Mammary epithelial cell (primary cell): ENCODE measurements around the gene TAC4.

Experiments
- CTCF ChIP-seq, 2 donors: IDR thresholded peaks in 1 of 2; conservative IDR thresholded peaks in 1 of 2; 2 replicates each; pipeline ENCODE4 v1.5.1; 2011 to 2012; ENCODE audit warnings: inconsistent platforms in 2 of 2, low read length in 2 of 2, mild to moderate bottlenecking in 2 of 2, control low read depth in 1 of 2, low read depth in 1 of 2; ENCODE audit not compliant: insufficient read depth in 1 of 2; ENCODE audit errors: extremely low read depth in 1 of 2
- EZH2 ChIP-seq: IDR thresholded peaks from 2 replicates; pipeline ENCODE4 v1.6.1; 2012; ENCODE audit warnings: low read length, inconsistent platforms, borderline replicate concordance

GRCh38 chr17:49862781-49863331, 15.0 kb upstream of the TAC4 start:
- TF ChIP-seq EZH2 (no peak), CTCF (conservative IDR thresholded peaks at IDR 0.05 in 1 of 2, IDR thresholded peaks at IDR 0.05 in 1 of 2; ENCODE audit: extremely low read depth in 1 of 2, insufficient read depth in 1 of 2, low read depth in 1 of 2, low read length in 2 of 2) (no peak)
